B cell (primary cell): ENCODE measurements around the gene SLC38A5.

ENCODE experiments used
- EZH2 ChIP-seq: IDR thresholded peaks from 2 replicates; pipeline ENCODE4 v1.6.1; 2012; ENCODE audit warnings: borderline replicate concordance, low read depth, mild to moderate bottlenecking, moderate library complexity, low read length; ENCODE audit not compliant: insufficient read depth, poor library complexity, severe bottlenecking
- TF ChIP-seq, protein P1 (sequence below): fragments of 200-600 bp; IDR thresholded peaks from one replicate; pipeline ENCODE4 v1.8.0; 2022; ENCODE audit warnings: antibody characterized with exemption, mild to moderate bottlenecking

DNA sequence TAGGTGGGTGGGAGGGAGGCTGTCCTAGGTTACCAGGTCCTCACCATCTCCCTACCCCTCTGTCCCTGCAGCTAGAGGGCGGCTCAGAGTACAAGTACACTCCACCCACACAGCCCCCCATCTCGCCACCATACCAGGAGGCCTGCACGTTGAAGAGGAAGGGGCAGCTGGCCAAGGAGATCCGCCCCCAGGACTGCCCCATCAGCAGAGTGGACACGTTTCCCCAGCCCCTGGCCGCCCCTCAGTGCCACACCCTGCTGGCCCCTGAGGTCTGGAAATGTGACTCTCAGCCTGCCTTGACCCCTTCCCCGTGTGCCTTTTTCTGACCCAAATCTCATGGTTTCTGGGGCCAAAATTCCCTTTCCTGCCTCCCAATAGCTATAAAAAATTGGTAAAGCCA is 12.5 kb upstream of the SLC38A5 start:
- TF ChIP-seq, protein P1, sequence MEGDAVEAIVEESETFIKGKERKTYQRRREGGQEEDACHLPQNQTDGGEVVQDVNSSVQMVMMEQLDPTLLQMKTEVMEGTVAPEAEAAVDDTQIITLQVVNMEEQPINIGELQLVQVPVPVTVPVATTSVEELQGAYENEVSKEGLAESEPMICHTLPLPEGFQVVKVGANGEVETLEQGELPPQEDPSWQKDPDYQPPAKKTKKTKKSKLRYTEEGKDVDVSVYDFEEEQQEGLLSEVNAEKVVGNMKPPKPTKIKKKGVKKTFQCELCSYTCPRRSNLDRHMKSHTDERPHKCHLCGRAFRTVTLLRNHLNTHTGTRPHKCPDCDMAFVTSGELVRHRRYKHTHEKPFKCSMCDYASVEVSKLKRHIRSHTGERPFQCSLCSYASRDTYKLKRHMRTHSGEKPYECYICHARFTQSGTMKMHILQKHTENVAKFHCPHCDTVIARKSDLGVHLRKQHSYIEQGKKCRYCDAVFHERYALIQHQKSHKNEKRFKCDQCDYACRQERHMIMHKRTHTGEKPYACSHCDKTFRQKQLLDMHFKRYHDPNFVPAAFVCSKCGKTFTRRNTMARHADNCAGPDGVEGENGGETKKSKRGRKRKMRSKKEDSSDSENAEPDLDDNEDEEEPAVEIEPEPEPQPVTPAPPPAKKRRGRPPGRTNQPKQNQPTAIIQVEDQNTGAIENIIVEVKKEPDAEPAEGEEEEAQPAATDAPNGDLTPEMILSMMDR, result no peak
- no peak for TF ChIP-seq EZH2
